HepG2 (cell line): ENCODE measurements around the gene ROBO2.

Source experiments
- DNMT1 ChIP-seq: sonication (generic); formaldehyde crosslinking; IDR thresholded peaks from 2 replicates; pipeline ENCODE4 v1.5.1; 2020; ENCODE audit warnings: mild to moderate bottlenecking, missing genetic modification reagents
- JUN ChIP-seq: sonication (generic); formaldehyde crosslinking; IDR thresholded peaks from 2 replicates; pipeline ENCODE4 v1.4.0; 2020; ENCODE audit warnings: mild to moderate bottlenecking, missing genetic modification reagents
- PATZ1 ChIP-seq: sonication (generic); formaldehyde crosslinking; IDR thresholded peaks from 2 replicates; pipeline ENCODE4 v1.4.0; 2020; ENCODE audit warnings: missing genetic modification reagents
- SCMH1 ChIP-seq: sonication (generic); formaldehyde crosslinking; IDR thresholded peaks from 2 replicates; pipeline ENCODE4 v1.9.0; 2021; ENCODE audit warnings: missing genetic modification reagents, mild to moderate bottlenecking, borderline replicate concordance
- TARDBP ChIP-seq: sonication (generic); formaldehyde crosslinking; IDR thresholded peaks from 2 replicates; pipeline ENCODE4 v1.8.0; 2022; ENCODE audit warnings: mild to moderate bottlenecking, missing genetic modification reagents
- ZFAT ChIP-seq: sonication (generic); formaldehyde crosslinking; conservative IDR thresholded peaks from 2 replicates; pipeline ENCODE4 v1.8.1; 2023; ENCODE audit warnings: missing genetic modification reagents, inconsistent platforms
- ZMYM2 ChIP-seq: sonication (generic); formaldehyde crosslinking; IDR thresholded peaks from 2 replicates; pipeline ENCODE4 v1.8.0; 2022; ENCODE audit warnings: mild to moderate bottlenecking, missing genetic modification reagents
- ZNF101 ChIP-seq: sonication (generic); formaldehyde crosslinking; IDR thresholded peaks from 2 replicates; pipeline ENCODE4 v1.4.0; 2020; ENCODE audit warnings: mild to moderate bottlenecking, low read depth, missing genetic modification reagents, borderline replicate concordance
- ZNF879 ChIP-seq: sonication (generic); formaldehyde crosslinking; IDR thresholded peaks from 2 replicates; pipeline ENCODE4 v1.8.1; 2023; ENCODE audit warnings: missing genetic modification reagents

- TF ChIP-seq SCMH1 (CRISPR knock-in tag) (no peak), ZNF101 (CRISPR knock-in tag) (no peak), DNMT1 (CRISPR knock-in tag) (no peak), TARDBP (no peak), ZNF879 (no peak), JUN (CRISPR knock-in tag) (no peak), ZMYM2 (no peak), PATZ1 (CRISPR knock-in tag) (no peak), ZFAT (CRISPR knock-in tag) (no peak)
Observed at GRCh38 chr3:77648664-77649063, 608.8 kb downstream of the ROBO2 start.
